ENCODE measurements around the gene INSYN2B.
"Not testable (repeated sequence)": the region's sequence is repeated elsewhere in the genome, so short reads cannot be mapped to it uniquely, and the experiment has no call there.

INSYN2B gene

DNA sequence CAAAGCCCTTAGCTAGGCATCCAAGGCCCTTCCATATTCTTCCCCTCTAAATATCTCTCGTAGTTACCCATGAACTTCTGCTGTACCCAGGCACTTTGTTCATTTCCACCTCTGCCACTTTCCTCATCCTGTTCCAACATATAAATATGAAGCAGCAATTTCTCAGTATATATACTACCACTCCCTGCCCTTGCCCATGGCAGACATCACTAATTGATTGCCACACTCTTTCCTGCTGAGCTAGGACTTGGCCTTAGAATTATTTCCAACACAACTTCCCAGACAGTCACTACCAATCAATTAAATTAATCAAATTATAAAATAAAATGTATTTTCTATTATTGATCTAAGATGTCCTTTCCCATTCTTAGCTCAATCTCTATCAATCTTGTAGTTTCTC lies 8.5 kb downstream of the INSYN2B start:
- WGBS, result 87% methylated on average over 1 of the region's 1 CpG
- Histone ChIP-seq H3K4me1 (ENCODE audit: insufficient read depth, low read length) (peaks cover 8% of the 10 kb centered on the region), H3K27ac (ENCODE audit: low read depth, low read length) (no peak overlapping the region), H3K36me3 (ENCODE audit: insufficient read depth, low read length) (no peaks in the 10 kb centered on the region), H3K4me3 (ENCODE audit: low read length) (no peak overlapping the region), H3K9ac (ENCODE audit: low read depth, low read length) (no peak overlapping the region), H3K9me3 (ENCODE audit: insufficient read depth, low read depth, low read length) (no peaks in the 10 kb centered on the region), H3K27me3 (ENCODE audit: insufficient read depth, low read length) (no peaks in the 10 kb centered on the region)

- Histone ChIP-seq H3K4me1 (ENCODE audit: insufficient read depth, low read length) (peaks cover 1% of the 10 kb centered on the region; the same call in 1 of the 2 replicates), H3K27ac (ENCODE audit: low read depth, low read length) (no peak overlapping the region), H3K36me3 (ENCODE audit: insufficient read depth, low read length) (no peaks in the 10 kb centered on the region), H3K27me3 (ENCODE audit: insufficient read depth, low read length) (no peaks in the 10 kb centered on the region), H3K4me3 (ENCODE audit: low read length) (no peak overlapping the region), H3K9ac (ENCODE audit: low read depth, low read length) (no peak overlapping the region), H3K9me3 (ENCODE audit: insufficient read depth, low read depth, low read length) (no peaks in the 10 kb centered on the region)
- WGBS, result 50% methylated on average over 8 of the region's 8 CpGs
Measured at GRCh38 chr5:169970911-169971765, 9.2 kb downstream of the INSYN2B start.

DNA sequence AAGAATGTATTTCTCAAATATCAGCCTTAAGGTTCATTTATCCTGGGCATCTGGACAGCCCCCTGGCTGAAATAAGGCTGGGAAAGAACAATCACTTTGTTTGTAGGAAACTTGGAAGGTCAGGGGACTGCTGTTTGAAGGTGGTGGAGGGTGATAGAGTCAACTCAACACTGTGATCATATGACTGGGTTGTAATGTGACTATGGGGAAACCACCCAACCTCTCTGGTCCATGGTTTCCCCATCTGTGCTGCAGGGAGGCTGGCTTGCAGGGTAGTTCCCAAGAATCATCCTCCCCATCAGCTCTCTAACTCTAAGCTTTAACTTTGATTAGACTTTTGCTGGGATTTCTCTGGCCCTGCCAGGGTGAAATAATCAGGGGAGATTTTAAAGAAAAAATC lies 10.0 kb downstream of the INSYN2B start:
- Histone ChIP-seq H3K27me3 (ENCODE audit: insufficient read depth, low read length) (no peaks in the 10 kb centered on the region), H3K9me3 (ENCODE audit: insufficient read depth, low read depth, low read length) (no peaks in the 10 kb centered on the region), H3K4me3 (ENCODE audit: low read length) (no peak overlapping the region), H3K9ac (ENCODE audit: low read depth, low read length) (no peak overlapping the region), H3K27ac (ENCODE audit: low read depth, low read length) (no peak overlapping the region), H3K4me1 (ENCODE audit: insufficient read depth, low read length) (no peaks in the 10 kb centered on the region; the same call in 1 of the 2 replicates), H3K36me3 (ENCODE audit: insufficient read depth, low read length) (no peaks in the 10 kb centered on the region)

DNA sequence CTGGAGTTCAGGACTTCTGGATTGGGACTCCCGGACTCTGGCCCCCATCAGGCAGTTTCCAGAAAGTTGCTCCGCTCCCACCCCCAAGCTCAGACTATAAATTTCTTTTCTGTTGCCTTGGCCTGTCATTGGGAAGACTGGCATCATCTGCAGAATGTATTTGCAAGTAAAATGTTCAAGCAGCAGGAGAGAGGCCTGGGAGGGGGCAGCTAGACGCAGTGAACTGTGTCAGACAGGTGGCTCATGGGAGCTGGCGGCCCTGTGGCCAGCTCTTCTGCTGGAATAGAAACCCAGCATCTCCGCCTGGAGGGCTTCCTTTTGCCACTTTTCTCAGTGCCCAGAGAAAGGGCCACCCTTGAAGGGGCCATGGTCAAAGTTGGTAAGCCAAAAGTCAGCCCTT lies 16.0 kb downstream of the INSYN2B start:
- Histone ChIP-seq H3K9ac (ENCODE audit: low read depth, low read length) (no peak overlapping the region), H3K4me3 (ENCODE audit: low read length) (no peak overlapping the region), H3K27me3 (ENCODE audit: insufficient read depth, low read length) (no peaks in the 10 kb centered on the region), H3K4me1 (ENCODE audit: insufficient read depth, low read length) (peaks cover 5% of the 10 kb centered on the region; the same call in 1 of the 2 replicates), H3K36me3 (ENCODE audit: insufficient read depth, low read length) (no peaks in the 10 kb centered on the region), H3K27ac (ENCODE audit: low read depth, low read length) (no peak overlapping the region), H3K9me3 (ENCODE audit: insufficient read depth, low read depth, low read length) (no peaks in the 10 kb centered on the region)
- 75% methylated on average over 5 of the region's 5 CpGs for WGBS

DNA sequence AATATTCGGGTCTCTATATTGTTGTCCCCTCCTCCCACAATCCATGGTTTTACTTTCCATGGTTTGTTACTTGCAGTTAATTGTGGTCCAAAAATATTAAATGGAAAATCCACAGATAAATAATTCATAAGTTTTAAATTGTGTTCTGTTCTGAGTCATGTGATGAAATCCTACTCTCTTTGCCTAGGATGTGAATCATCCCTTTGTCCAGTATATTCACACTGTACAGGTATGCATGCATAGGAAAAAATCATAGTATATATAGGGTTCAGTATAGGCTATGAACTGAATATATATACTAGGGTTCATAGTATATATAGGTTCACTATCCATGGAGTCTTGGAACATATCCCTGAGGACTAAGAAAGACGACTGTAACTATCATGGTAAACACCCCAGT lies 19.6 kb downstream of the INSYN2B start:
- Histone ChIP-seq H3K27ac (ENCODE audit: low read depth, low read length) (no peak overlapping the region), H3K27me3 (ENCODE audit: insufficient read depth, low read length) (no peaks in the 10 kb centered on the region), H3K36me3 (ENCODE audit: insufficient read depth, low read length) (no peaks in the 10 kb centered on the region), H3K9ac (ENCODE audit: low read depth, low read length) (no peak overlapping the region), H3K4me1 (ENCODE audit: insufficient read depth, low read length) (peaks cover 8% of the 10 kb centered on the region; the same call in 1 of the 2 replicates), H3K4me3 (ENCODE audit: low read length) (no peak overlapping the region), H3K9me3 (ENCODE audit: insufficient read depth, low read depth, low read length) (no peaks in the 10 kb centered on the region)
- WGBS, result 89% methylated on average over 1 of the region's 2 CpGs

- no peaks in the 10 kb centered on the region for H3K36me3 ChIP-seq (ENCODE audit: insufficient read depth, low read length)
- no peak overlapping the region for H3K4me3 ChIP-seq (ENCODE audit: low read length)
- H3K9me3 ChIP-seq (ENCODE audit: insufficient read depth, low read depth, low read length), result no peaks in the 10 kb centered on the region
- no peaks in the 10 kb centered on the region for H3K27me3 ChIP-seq (ENCODE audit: insufficient read depth, low read length)
- no peak overlapping the region for H3K9ac ChIP-seq (ENCODE audit: low read depth, low read length)
- no peak overlapping the region for H3K27ac ChIP-seq (ENCODE audit: low read depth, low read length)
- 77% methylated on average over 1 of the region's 3 CpGs for WGBS
- 0 out of 2 replicates have a peak, but pooled peaks cover 2% of the 10 kb centered on the region for H3K4me1 ChIP-seq (ENCODE audit: insufficient read depth, low read length)
Measured at GRCh38 chr5:169958278-169958677, 22.0 kb downstream of the INSYN2B start.

DNA sequence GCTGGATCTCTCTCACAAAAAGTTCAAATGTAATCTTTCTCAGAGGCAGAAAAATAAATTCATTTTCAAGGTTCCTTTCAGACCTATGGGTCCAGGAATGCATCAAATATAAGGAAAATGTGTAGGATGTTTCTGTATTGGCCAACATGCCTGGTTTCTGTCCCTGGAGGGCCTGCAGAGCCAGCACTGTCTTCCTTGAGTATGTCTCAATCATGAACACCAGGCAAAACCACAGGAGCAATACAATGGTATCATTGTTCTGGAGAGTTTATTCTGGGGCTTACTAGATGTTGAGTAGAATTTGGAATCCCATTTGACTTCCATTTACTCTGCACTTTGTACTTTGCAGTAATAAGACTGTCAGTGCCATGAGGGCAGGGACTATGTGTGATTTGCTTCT lies 23.5 kb downstream of the INSYN2B start:
- Histone ChIP-seq H3K27me3 (ENCODE audit: insufficient read depth, low read length) (no peaks in the 10 kb centered on the region), H3K4me3 (ENCODE audit: low read length) (no peak overlapping the region), H3K9ac (ENCODE audit: low read depth, low read length) (no peak overlapping the region), H3K4me1 (ENCODE audit: insufficient read depth, low read length) (0 out of 2 replicates have a peak, but pooled peaks cover 2% of the 10 kb centered on the region), H3K27ac (ENCODE audit: low read depth, low read length) (no peak overlapping the region), H3K36me3 (ENCODE audit: insufficient read depth, low read length) (no peaks in the 10 kb centered on the region), H3K9me3 (ENCODE audit: insufficient read depth, low read depth, low read length) (no peaks in the 10 kb centered on the region)

DNA sequence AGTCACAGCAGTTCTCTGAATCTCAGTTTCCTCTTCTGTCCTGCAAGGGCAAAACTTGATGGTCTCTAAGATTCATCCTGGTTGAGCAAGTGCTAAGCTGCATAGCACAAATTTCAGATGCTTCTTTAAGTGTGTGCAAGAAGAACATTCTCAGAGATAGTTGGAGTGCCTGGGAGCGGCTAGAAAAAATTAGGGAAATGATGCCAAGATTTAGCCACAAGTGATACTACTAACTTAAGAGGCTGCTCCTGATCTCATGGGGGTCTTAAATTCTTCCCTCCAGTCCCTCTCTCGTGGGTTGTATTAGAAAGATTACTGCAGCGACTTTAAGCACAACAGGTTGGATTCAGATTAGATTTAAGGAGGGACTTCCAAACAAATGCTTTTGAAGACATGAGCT lies 24.2 kb downstream of the INSYN2B start:
- Histone ChIP-seq H3K4me3 (ENCODE audit: low read length) (no peak overlapping the region), H3K4me1 (ENCODE audit: insufficient read depth, low read length) (0 out of 2 replicates have a peak, but pooled peaks cover 2% of the 10 kb centered on the region), H3K27me3 (ENCODE audit: insufficient read depth, low read length) (no peaks in the 10 kb centered on the region), H3K9me3 (ENCODE audit: insufficient read depth, low read depth, low read length) (no peaks in the 10 kb centered on the region), H3K27ac (ENCODE audit: low read depth, low read length) (no peak overlapping the region), H3K36me3 (ENCODE audit: insufficient read depth, low read length) (no peaks in the 10 kb centered on the region), H3K9ac (ENCODE audit: low read depth, low read length) (no peak overlapping the region)
- 96% methylated on average over 3 of the region's 3 CpGs for WGBS

- WGBS, result 94% methylated on average over 6 of the region's 6 CpGs
- Histone ChIP-seq H3K36me3 (ENCODE audit: insufficient read depth, low read length) (no peaks in the 10 kb centered on the region), H3K9me3 (ENCODE audit: insufficient read depth, low read depth, low read length) (no peaks in the 10 kb centered on the region), H3K27me3 (ENCODE audit: insufficient read depth, low read length) (no peaks in the 10 kb centered on the region), H3K9ac (ENCODE audit: low read depth, low read length) (no peak overlapping the region), H3K4me3 (ENCODE audit: low read length) (no peak overlapping the region), H3K4me1 (ENCODE audit: insufficient read depth, low read length) (0 out of 2 replicates have a peak, but pooled peaks cover 2% of the 10 kb centered on the region), H3K27ac (ENCODE audit: low read depth, low read length) (no peak overlapping the region)
Measured at GRCh38 chr5:169954786-169955185, 25.5 kb downstream of the INSYN2B start.

DNA sequence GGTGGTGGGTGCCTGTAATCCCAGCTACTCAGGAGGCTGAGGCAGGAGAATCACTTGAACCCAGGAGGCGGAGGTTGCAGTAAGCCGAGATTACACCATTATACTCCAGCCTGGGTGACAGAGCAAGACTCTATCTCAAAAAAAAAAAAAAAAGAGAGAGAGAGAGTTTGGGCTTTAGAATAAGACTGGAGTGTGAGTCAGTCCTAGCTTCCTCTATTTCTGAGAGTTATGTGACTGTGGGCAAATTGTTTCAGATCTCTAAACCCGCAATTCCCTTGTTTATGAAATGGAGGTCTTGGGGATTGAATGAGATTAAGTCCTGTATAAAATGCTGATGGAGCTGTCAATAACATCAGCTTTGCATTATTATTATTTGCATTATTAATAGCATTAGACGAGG lies 27.1 kb downstream of the INSYN2B start:
- H3K36me3 ChIP-seq (ENCODE audit: insufficient read depth, low read length); H3K27ac ChIP-seq (ENCODE audit: low read depth, low read length); H3K4me3 ChIP-seq (ENCODE audit: low read length); H3K4me1 ChIP-seq (ENCODE audit: insufficient read depth, low read length); H3K9ac ChIP-seq (ENCODE audit: low read depth, low read length); H3K27me3 ChIP-seq (ENCODE audit: insufficient read depth, low read length); H3K9me3 ChIP-seq (ENCODE audit: insufficient read depth, low read depth, low read length): not testable (repeated sequence)
- WGBS, result 85% methylated on average over 2 of the region's 4 CpGs

GRCh38 chr5:169950333-169950732 lies 30.0 kb downstream of the INSYN2B start:
- Histone ChIP-seq H3K9ac (ENCODE audit: low read depth, low read length) (no peak overlapping the region), H3K36me3 (ENCODE audit: insufficient read depth, low read length) (no peaks in the 10 kb centered on the region), H3K27ac (ENCODE audit: low read depth, low read length) (no peak overlapping the region), H3K27me3 (ENCODE audit: insufficient read depth, low read length) (no peaks in the 10 kb centered on the region), H3K4me3 (ENCODE audit: low read length) (no peak overlapping the region), H3K4me1 (ENCODE audit: insufficient read depth, low read length) (peaks cover 11% of the 10 kb centered on the region), H3K9me3 (ENCODE audit: insufficient read depth, low read depth, low read length) (no peaks in the 10 kb centered on the region)
- 95% methylated on average over 2 of the region's 2 CpGs for WGBS

Measured in HUES64 (cell line).